NCI-H1092 treated with DMSO at 0.1 percent for 48 hours (cell line): ENCODE data around the gene PRSS3.
"Not testable (repeated sequence)": the region's sequence is repeated elsewhere in the genome, so short reads cannot be mapped to it uniquely, and the experiment has no call there.

Experiments used
- DNase-seq: peaks from one replicate; lab custom pipeline; 2025; lab: John Stamatoyannopoulos, UW

PRSS3 gene

GRCh38 chr9:33817327-33818166 is 22.2 kb downstream of the PRSS3 start:
- DNase-seq, result peak; percentile 68

- no peak for DNase-seq
These were observed 22.9 kb downstream of the PRSS3 start for GRCh38 chr9:33818167-33818846.

- no peak for DNase-seq
These were observed 23.6 kb downstream of the PRSS3 start for GRCh38 chr9:33818847-33819500.

GRCh38 chr9:33820231-33820745 is 24.9 kb downstream of the PRSS3 start:
- DNase-seq, result no peak

GRCh38 chr9:33823801-33824200 is 28.4 kb downstream of the PRSS3 start:
- no peak for DNase-seq

- DNase-seq, result not testable (repeated sequence)
These were observed 31.9 kb downstream of the PRSS3 start for GRCh38 chr9:33827285-33827684.

- not testable (repeated sequence) for DNase-seq
These were observed 34.4 kb downstream of the PRSS3 start for GRCh38 chr9:33829641-33830230.

- no peak for DNase-seq
These were observed 40.4 kb downstream of the PRSS3 start for GRCh38 chr9:33835625-33836260.

GRCh38 chr9:33836261-33836660 is 40.9 kb downstream of the PRSS3 start:
- not testable (repeated sequence) for DNase-seq

GRCh38 chr9:33837138-33837537 is 41.8 kb downstream of the PRSS3 start:
- no peak for DNase-seq

- DNase-seq, result no peak
These were observed 45.0 kb downstream of the PRSS3 start for GRCh38 chr9:33840381-33840780.

GRCh38 chr9:33843312-33843961 is 48.1 kb downstream of the PRSS3 start:
- no peak for DNase-seq

- DNase-seq, result no peak
These were observed 50.9 kb downstream of the PRSS3 start for GRCh38 chr9:33846231-33846630.

GRCh38 chr9:33847894-33848205 is 52.5 kb downstream of the PRSS3 start:
- DNase-seq, result not testable (repeated sequence)
